Psoas muscle (tissue), 8 donors: ENCODE data around the gene KCNF1. TPM values are rescaled to one million over a fixed set of nuclear protein-coding genes. Genes with fewer than 3 reads are reported as not detected.

Experiments used
- ATAC-seq, 4 donors: fragments of 200-7000 bp; cut with Tn5 transposase; one replicate each; pipeline ENCODE4 v1.9.1; 2020; ENCODE audit warnings: moderate library complexity in 3 of 4, mild to moderate bottlenecking in 2 of 4
- DNase-seq, 2 donors: peaks; one replicate each; pipeline ENCODE4 v3.0.0-alpha.2; 2020
- H3K27ac ChIP-seq: fragments of 200-600 bp; one replicate; pipeline ENCODE4 v1.8.0; 2022
- H3K27me3 ChIP-seq, 3 donors: fragments of 200-600 bp in 1 of 3; one replicate each; pipeline versions ENCODE4 v1.6.1 to v1.8.0; 2013 to 2022; ENCODE audit warnings: low read length in 2 of 3, mild to moderate bottlenecking in 2 of 3, moderate library complexity in 1 of 3; ENCODE audit not compliant: insufficient read depth in 3 of 3
- H3K36me3 ChIP-seq, 2 donors: fragments of 200-600 bp in 1 of 2; one replicate each; pipeline versions ENCODE4 v1.6.1 to v1.8.0; 2013 to 2022; ENCODE audit warnings: low read depth in 1 of 2, mild to moderate bottlenecking in 1 of 2, moderate library complexity in 1 of 2; ENCODE audit not compliant: insufficient read depth in 1 of 2
- H3K4me1 ChIP-seq: fragments of 200-600 bp; one replicate; pipeline ENCODE4 v1.8.0; 2022
- H3K4me3 ChIP-seq: fragments of 200-600 bp; one replicate; pipeline ENCODE4 v1.8.0; 2022; ENCODE audit warnings: mild to moderate bottlenecking
- H3K9me3 ChIP-seq: fragments of 200-600 bp; one replicate; pipeline ENCODE4 v1.8.0; 2022
- WGBS, 3 donors: extraction: QIAGEN DNeasy Blood & Tissue Kit; methylation state at CpG; one replicate each; pipeline versions ENCODE4 v1.1.6 to v1.1.7; 2013; 5-methylcytosine and 5-hydroxymethylcytosine counted together
- intact Hi-C, 2 donors: fragments of 100-400 bp; cut with DNase I; formaldehyde crosslinking; loops; one replicate each; pipeline versions ENCODE4 v1.11.0 to v1.14.2; 2022
- polyA plus RNA-seq, 3 donors: library from polyadenylated mRNA; stranded (reverse); fragments of 200-250 nt; gene quantifications; one replicate each; pipeline ENCODE4 v1.2.3, GENCODE V29; 2013
- total RNA-seq, 4 donors: library from RNA; stranded (reverse); fragmentation: NEBNext Ultra II Directional in 2 of 4; extraction: Animal tissue kit (Norgen Biotek cat#: 25700) in 2 of 4; gene quantifications; one replicate each; pipeline versions ENCODE4 v1.2.1 to v1.2.4, GENCODE V29; 2021 to 2023
- TF ChIP-seq, protein P1 (sequence below): fragments of 200-600 bp; IDR thresholded peaks from one replicate; pipeline ENCODE4 v1.8.0; 2022; ENCODE audit warnings: antibody characterized with exemption
- donor health status: healthy with polysubstance abuse.
- donor health status: DM: no; HTN: no; CAD: no; lungs with moderate emphysema.
- donor health status: Bipolar disorder and iron deficiency.
- donor health status: healthy.
- donor health status: DM: yes; HTN: yes; CAD: no.
- donor health status: DM: no; HTN: no; CAD: no.
- donor health status: DM: no; HTN: no; CAD: no.
- donor health status: DM: yes; HTN: yes; CAD: no.

Gene KCNF1
- total and polyA plus RNA-seq, 7 donors = 0.06 to 0.07 TPM; not detected in 5

GRCh38 chr2:10939058-10939457 is 27.3 kb downstream of the KCNF1 start:
- TF ChIP-seq, protein P1, sequence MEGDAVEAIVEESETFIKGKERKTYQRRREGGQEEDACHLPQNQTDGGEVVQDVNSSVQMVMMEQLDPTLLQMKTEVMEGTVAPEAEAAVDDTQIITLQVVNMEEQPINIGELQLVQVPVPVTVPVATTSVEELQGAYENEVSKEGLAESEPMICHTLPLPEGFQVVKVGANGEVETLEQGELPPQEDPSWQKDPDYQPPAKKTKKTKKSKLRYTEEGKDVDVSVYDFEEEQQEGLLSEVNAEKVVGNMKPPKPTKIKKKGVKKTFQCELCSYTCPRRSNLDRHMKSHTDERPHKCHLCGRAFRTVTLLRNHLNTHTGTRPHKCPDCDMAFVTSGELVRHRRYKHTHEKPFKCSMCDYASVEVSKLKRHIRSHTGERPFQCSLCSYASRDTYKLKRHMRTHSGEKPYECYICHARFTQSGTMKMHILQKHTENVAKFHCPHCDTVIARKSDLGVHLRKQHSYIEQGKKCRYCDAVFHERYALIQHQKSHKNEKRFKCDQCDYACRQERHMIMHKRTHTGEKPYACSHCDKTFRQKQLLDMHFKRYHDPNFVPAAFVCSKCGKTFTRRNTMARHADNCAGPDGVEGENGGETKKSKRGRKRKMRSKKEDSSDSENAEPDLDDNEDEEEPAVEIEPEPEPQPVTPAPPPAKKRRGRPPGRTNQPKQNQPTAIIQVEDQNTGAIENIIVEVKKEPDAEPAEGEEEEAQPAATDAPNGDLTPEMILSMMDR = no peak

DNA sequence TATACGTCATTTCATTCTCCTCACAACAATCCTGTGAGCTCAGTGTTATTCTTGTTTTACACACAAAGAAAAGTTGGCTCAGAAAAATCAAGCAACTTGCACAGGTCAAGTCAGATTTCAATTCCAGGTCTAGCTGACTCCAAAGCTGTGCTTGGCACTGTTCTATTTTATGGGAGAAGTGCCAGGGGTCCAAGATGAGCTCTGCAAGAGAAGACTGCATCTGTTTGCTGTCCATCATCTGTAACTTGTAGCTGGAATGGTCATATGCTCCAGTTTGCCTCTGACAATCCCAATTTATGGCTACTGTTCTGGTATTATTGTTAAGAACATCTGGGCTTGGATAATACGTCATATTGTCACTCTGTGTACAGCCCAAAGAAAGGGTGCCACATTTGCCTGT is 28.9 kb downstream of the KCNF1 start:
- H3K27me3 ChIP-seq = no peaks in the 10 kb centered on the region
- no peaks in the 10 kb centered on the region for H3K36me3 ChIP-seq
- TF ChIP-seq, protein P1 = no peak
- DNase-seq (no peak), ATAC-seq (peak; percentile 46 to 86 (median 72))
- H3K27ac ChIP-seq = peak overlapping the region; percentile 30
- no peak overlapping the region for H3K4me3 ChIP-seq
- intact Hi-C loops = no loop called here
- 17 to 30% (median 26%) methylated on average over 2 of the region's 2 CpGs for WGBS, 3 donors
- H3K4me1 ChIP-seq = peaks cover 7% of the 10 kb centered on the region
- H3K9me3 ChIP-seq = peaks cover 5% of the 10 kb centered on the region

More at GRCh38 chr2:10939058-10939457, 27.3 kb downstream of the KCNF1 start:
- H3K9me3 ChIP-seq = peaks cover 5% of the 10 kb centered on the region
- no peak for DNase-seq
- peaks cover 7% of the 10 kb centered on the region for H3K4me1 ChIP-seq
- no peaks in the 10 kb centered on the region for H3K27me3 ChIP-seq
- no peak overlapping the region for H3K27ac ChIP-seq
- WGBS, 3 donors = 97 to 100% (median 98%) methylated on average over 3 of the region's 3 CpGs
- no peak overlapping the region for H3K4me3 ChIP-seq
- intact Hi-C loops = no loop called here
- no peaks in the 10 kb centered on the region for H3K36me3 ChIP-seq
- no peak for ATAC-seq

DNA sequence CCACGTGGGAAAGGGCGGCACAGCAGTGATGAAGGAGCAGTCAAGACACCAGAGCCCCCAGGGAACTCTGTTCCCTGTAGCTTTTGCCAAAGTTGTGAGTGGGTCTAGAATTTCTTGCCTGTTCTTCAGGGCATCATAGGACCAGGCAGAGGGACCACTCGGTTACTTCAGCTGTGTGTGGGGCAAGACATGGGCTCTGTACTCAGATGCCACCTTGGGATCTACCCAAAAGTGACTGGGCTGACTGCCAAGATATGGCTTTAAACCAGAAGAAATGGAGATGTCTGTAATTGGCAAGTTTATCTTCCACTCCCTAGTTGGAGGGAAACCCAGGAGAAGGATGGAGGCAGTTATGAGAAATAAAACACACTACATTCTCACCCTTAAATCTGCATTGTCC is 29.6 kb downstream of the KCNF1 start:
- H3K4me3 ChIP-seq = no peak overlapping the region
- ATAC-seq (peak; percentile 15 to 65 (median 36)), DNase-seq (no peak)
- H3K4me1 ChIP-seq = peaks cover 7% of the 10 kb centered on the region
- no peaks in the 10 kb centered on the region for H3K36me3 ChIP-seq
- H3K27ac ChIP-seq = no peak overlapping the region
- TF ChIP-seq, protein P1 = no peak
- no peaks in the 10 kb centered on the region for H3K27me3 ChIP-seq
- peaks cover 5% of the 10 kb centered on the region for H3K9me3 ChIP-seq
- WGBS, 3 donors = 25 to 45% (median 27%) methylated on average over 3 of the region's 3 CpGs
- intact Hi-C loops = no loop called here

DNA sequence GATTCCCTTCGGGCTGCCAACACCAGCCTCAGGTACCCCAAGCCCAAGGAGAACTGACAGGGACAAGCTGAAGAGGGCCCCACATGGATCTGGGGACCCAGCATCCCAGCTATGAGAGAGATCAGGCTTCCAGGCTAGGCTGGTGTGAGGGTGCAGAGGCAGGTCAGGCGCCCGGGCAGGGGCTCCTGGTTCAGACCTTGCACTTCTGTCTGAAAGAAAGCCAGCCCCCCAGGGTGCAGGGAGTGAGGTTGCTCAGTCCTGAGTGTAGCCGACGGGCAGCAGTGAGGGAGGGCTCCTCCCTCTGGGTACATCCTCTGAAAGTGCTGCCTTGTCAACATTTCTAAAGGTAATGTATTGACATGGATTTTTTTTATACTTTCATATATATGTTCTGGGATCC is 33.1 kb downstream of the KCNF1 start:
- H3K27me3 ChIP-seq = no peaks in the 10 kb centered on the region
- no peaks in the 10 kb centered on the region for H3K9me3 ChIP-seq
- no peak for ATAC-seq
- WGBS, 3 donors = 82 to 84% (median 83%) methylated on average over 5 of the region's 5 CpGs
- intact Hi-C loops = no loop called here
- H3K36me3 ChIP-seq = no peaks in the 10 kb centered on the region
- DNase-seq = no peak
- peaks cover 7% of the 10 kb centered on the region for H3K4me1 ChIP-seq
- TF ChIP-seq, protein P1 = no peak
- no peak overlapping the region for H3K27ac ChIP-seq
- H3K4me3 ChIP-seq = no peak overlapping the region

DNA sequence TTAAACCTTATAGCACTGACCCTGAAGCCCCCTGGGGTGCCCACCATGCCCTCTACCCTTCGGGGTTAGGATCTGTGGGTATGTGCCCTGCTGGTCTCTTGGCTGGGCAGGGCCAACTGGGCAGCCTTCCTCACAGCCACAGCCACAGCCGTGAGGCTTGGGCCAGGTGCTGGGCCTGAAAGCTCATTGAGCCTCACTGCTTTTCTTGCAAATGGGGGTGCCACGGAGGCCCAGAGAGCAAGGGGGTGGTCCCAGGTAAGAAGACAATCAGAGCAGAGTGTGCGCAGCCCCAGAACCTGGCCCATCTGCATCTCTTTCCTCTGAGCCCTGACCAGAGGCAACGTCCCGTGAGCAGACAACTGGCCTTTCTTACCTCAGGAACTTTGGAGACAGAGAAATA is 34.7 kb downstream of the KCNF1 start:
- TF ChIP-seq, protein P1 = no peak
- intact Hi-C loops = no loop called here
- DNase-seq = no peak
- 75 to 84% (median 84%) methylated on average over 6 of the region's 6 CpGs for WGBS, 3 donors
- Histone ChIP-seq H3K27ac (no peak overlapping the region), H3K4me1 (no peaks in the 10 kb centered on the region), H3K36me3 (no peaks in the 10 kb centered on the region), H3K4me3 (no peak overlapping the region), H3K27me3 (no peaks in the 10 kb centered on the region), H3K9me3 (no peaks in the 10 kb centered on the region)
- no peak for ATAC-seq
